Aorta (tissue), 5 donors: ENCODE data around the gene PHB1. TPM values are rescaled to one million over a fixed set of nuclear protein-coding genes. Genes with fewer than 3 reads are reported as not detected.
"Not testable (repeated sequence)": the region's sequence is repeated elsewhere in the genome, so short reads cannot be mapped to it uniquely, and the experiment has no call there.

ENCODE experiments used
- ATAC-seq: fragments of 200-7000 bp; cut with Tn5 transposase; one replicate; pipeline ENCODE4 v1.9.1; 2022; ENCODE audit warnings: moderate library complexity; ENCODE audit not compliant: low FRiP score
- DNase-seq, 2 donors: peaks; one replicate each; pipeline ENCODE4 v3.0.0-alpha.2; 2020
- H3K27ac ChIP-seq, 2 donors: one replicate each; pipeline ENCODE4 v1.5.1; 2013; ENCODE audit warnings: low read length in 2 of 2, mild to moderate bottlenecking in 2 of 2, moderate library complexity in 2 of 2, control low read depth in 1 of 2, inconsistent platforms in 1 of 2, low read depth in 1 of 2
- H3K27me3 ChIP-seq, 2 donors: one replicate each; pipeline ENCODE4 v1.6.1; 2013; ENCODE audit warnings: control low read depth in 1 of 2, low read length in 1 of 2, mild to moderate bottlenecking in 1 of 2, moderate library complexity in 1 of 2; ENCODE audit not compliant: insufficient read depth in 2 of 2, control insufficient read depth in 1 of 2
- H3K36me3 ChIP-seq, 2 donors: one replicate each; pipeline ENCODE4 v1.6.1; 2013; ENCODE audit warnings: control low read depth in 1 of 2, low read length in 1 of 2, mild to moderate bottlenecking in 1 of 2; ENCODE audit not compliant: insufficient read depth in 2 of 2, control insufficient read depth in 1 of 2
- H3K4me1 ChIP-seq, 2 donors: one replicate each; pipeline ENCODE4 v1.6.1; 2013; ENCODE audit warnings: low read length in 2 of 2, control low read depth in 1 of 2, mild to moderate bottlenecking in 1 of 2, moderate library complexity in 1 of 2; ENCODE audit not compliant: insufficient read depth in 2 of 2, control insufficient read depth in 1 of 2
- H3K4me3 ChIP-seq, 2 donors: one replicate each; pipeline ENCODE4 v1.5.1; 2013; ENCODE audit warnings: low read length in 2 of 2, control low read depth in 1 of 2, mild to moderate bottlenecking in 1 of 2
- H3K9me3 ChIP-seq: one replicate; pipeline ENCODE4 v1.6.1; 2013; ENCODE audit warnings: mild to moderate bottlenecking, low read length; ENCODE audit not compliant: control insufficient read depth
- WGBS, 2 donors: extraction: QIAGEN DNeasy Blood & Tissue Kit; methylation state at CpG; one replicate each; pipeline ENCODE4 v1.1.7; 2013; 5-methylcytosine and 5-hydroxymethylcytosine counted together
- intact Hi-C, 2 donors: fragments of 100-400 bp; cut with DNase I; formaldehyde crosslinking; loops; one replicate each; pipeline versions ENCODE4 v1.14.2 to v1.15.0; 2022
- polyA plus RNA-seq, 2 donors: library from polyadenylated mRNA; stranded (reverse); fragments of 200-250 nt; gene quantifications; one replicate each; pipeline ENCODE4 v1.2.3, GENCODE V29; 2013
- total RNA-seq, 2 donors: library from RNA; stranded (reverse); fragmentation: NEBNext Ultra II Directional; extraction: Animal tissue kit (Norgen Biotek cat#: 25700); gene quantifications; one replicate each; pipeline ENCODE4 v1.2.1, GENCODE V29; 2021
- donor health status: healthy with polysubstance abuse.
- donor health status: Bipolar disorder and iron deficiency.
- donor health status: DM: no; HTN: no; CAD: no.
- donor health status: DM: no; HTN: no; CAD: no.
- donor health status: DM: yes; HTN: yes; CAD: no.

Gene PHB1
- total and polyA plus RNA-seq, 4 donors, result 67.9 to 91.3 (median 74.6) TPM

GRCh38 chr17:49419761-49420160, 5.1 kb upstream of the PHB1 start:
- intact Hi-C loops, result loop anchor here in 1 of 2 donors (10.0 kb wide), 1 partner anchor 285 kb away; the partner anchor contains the start of gene SLC35B1
- peak in 1 of 2 donors; percentile 59 for DNase-seq
- not testable (repeated sequence) for H3K36me3 ChIP-seq, H3K4me3 ChIP-seq, H3K27me3 ChIP-seq, H3K27ac ChIP-seq, H3K4me1 ChIP-seq, H3K9me3 ChIP-seq, ATAC-seq
- 86 to 91% methylated on average over 23 of the region's 23 CpGs for WGBS, 2 donors

DNA sequence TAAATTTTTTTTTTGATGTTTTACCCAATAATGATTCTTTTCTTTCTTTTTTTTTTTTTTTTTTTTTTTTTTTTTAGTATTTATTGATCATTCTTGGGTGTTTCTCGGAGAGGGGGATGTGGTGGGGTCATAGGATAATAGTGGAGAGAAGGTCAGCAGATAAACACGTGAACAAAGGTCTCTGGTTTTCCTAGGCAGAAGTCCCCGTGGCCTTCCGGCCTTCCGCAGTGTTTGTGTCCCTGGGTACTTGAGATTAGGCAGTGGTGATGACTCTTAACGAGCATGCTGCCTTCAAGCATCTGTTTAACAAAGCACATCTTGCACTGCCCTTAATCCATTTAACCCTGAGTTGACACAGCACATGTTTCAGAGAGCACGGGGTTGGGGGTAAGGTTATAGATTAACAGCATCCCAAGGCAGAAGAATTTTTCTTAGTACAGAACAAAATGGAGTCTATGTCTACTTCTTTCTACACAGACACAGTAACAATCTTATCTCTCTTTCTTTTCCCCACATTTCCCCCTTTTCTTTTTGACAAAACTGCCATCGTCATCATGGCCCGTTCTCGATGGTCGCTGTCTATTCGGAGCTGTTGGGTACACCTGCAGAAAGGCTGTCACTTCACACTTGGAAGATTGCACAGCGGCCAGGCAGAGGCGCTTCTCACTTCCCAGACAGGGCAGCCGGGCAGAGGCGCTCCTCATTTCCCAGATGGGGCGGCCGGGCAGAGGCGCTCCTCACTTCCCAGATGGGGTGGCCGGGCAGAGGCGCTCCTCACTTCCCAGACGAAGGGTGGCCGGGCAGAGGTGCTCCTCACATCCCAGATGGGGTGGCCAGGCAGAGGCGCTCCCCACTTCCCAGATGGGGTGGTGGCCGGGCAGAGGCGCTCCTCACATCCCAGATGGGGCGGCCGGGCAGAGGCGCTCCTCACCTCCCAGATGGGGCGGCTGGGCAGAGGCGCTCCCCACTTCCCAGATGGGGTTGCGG, 4.4 kb upstream of the PHB1 start:
- H3K27ac ChIP-seq, H3K36me3 ChIP-seq, H3K9me3 ChIP-seq, H3K4me1 ChIP-seq, H3K27me3 ChIP-seq, H3K4me3 ChIP-seq, ATAC-seq: not testable (repeated sequence)
- DNase-seq, result peak in 1 of 2 donors; percentile 39
- 91 to 94% methylated on average over 30 to 32 of the region's 32 CpGs for WGBS, 2 donors
- intact Hi-C loops, result loop anchor here in 1 of 2 donors (10.0 kb wide), 1 partner anchor 286 kb away; the partner anchor contains the start of gene SLC35B1

GRCh38 chr17:49414271-49414621, 436 bp downstream of the PHB1 start:
- 0 to 1% methylated on average over 10 of the region's 10 CpGs for WGBS, 2 donors
- DNase-seq (no peak), ATAC-seq (no peak)
- no peaks in the 10 kb centered on the region for H3K36me3 ChIP-seq
- H3K4me1 ChIP-seq, result peaks cover 0 to 2% of the 10 kb centered on the region in 2 donors
- H3K9me3 ChIP-seq, result no peaks in the 10 kb centered on the region
- peak overlapping the region; percentile 67 to 79 for H3K4me3 ChIP-seq
- no peak overlapping the region for H3K27ac ChIP-seq
- H3K27me3 ChIP-seq, result no peaks in the 10 kb centered on the region
- intact Hi-C loops, result loop anchor here in 1 of 2 donors (10.0 kb wide), 1 partner anchor 291 kb away; the partner anchor contains the start of gene SLC35B1

GRCh38 chr17:49409066-49409465, 5.6 kb downstream of the PHB1 start:
- DNase-seq (peak in 1 of 2 donors; percentile 65), ATAC-seq (no peak)
- Histone ChIP-seq H3K27me3 (no peaks in the 10 kb centered on the region), H3K36me3 (peaks cover 0 to 10% of the 10 kb centered on the region in 2 donors), H3K9me3 (no peaks in the 10 kb centered on the region), H3K4me1 (peaks cover 0 to 2% of the 10 kb centered on the region in 2 donors), H3K27ac (no peak overlapping the region), H3K4me3 (no peak overlapping the region)
- 88 to 89% methylated on average over 14 of the region's 14 CpGs for WGBS, 2 donors
- intact Hi-C loops, result loop anchor here in 1 of 2 donors (10.0 kb wide), 1 partner anchor 146 kb away; no protein-coding TSS in a partner anchor

GRCh38 chr17:49407981-49408501, 6.6 kb downstream of the PHB1 start:
- ATAC-seq, result peak; percentile 80
- DNase-seq, result peak; percentile 71 to 85
- intact Hi-C loops, result loop anchor here in 1 of 2 donors (10.0 kb wide), 1 partner anchor 147 kb away; no protein-coding TSS in a partner anchor

GRCh38 chr17:49407086-49407485, 7.6 kb downstream of the PHB1 start:
- no peaks in the 10 kb centered on the region for H3K4me1 ChIP-seq
- no peaks in the 10 kb centered on the region for H3K9me3 ChIP-seq
- H3K27me3 ChIP-seq, result no peaks in the 10 kb centered on the region
- no peak overlapping the region for H3K27ac ChIP-seq
- DNase-seq (peak in 1 of 2 donors; percentile 20), ATAC-seq (no peak)
- WGBS, 2 donors, result 91 to 93% methylated on average over 9 of the region's 9 CpGs
- H3K4me3 ChIP-seq, result no peak overlapping the region
- H3K36me3 ChIP-seq, result peaks cover 0 to 15% of the 10 kb centered on the region in 2 donors
- intact Hi-C loops, result loop anchor here in 1 of 2 donors (10.0 kb wide), 1 partner anchor 148 kb away; no protein-coding TSS in a partner anchor

More at GRCh38 chr17:49407981-49408501, 6.6 kb downstream of the PHB1 start:
- Histone ChIP-seq H3K9me3 (no peaks in the 10 kb centered on the region), H3K36me3 (peaks cover 0 to 15% of the 10 kb centered on the region in 2 donors), H3K4me3 (no peak overlapping the region), H3K27ac (no peak overlapping the region), H3K4me1 (no peaks in the 10 kb centered on the region), H3K27me3 (no peaks in the 10 kb centered on the region)
- 34 to 35% methylated on average over 9 of the region's 9 CpGs for WGBS, 2 donors

- H3K4me3 ChIP-seq, result no peak overlapping the region
- intact Hi-C loops, result loop anchor here in 1 of 2 donors (10.0 kb wide), 1 partner anchor 148 kb away; no protein-coding TSS in a partner anchor
- H3K4me1 ChIP-seq, result no peaks in the 10 kb centered on the region
- no peak overlapping the region for H3K27ac ChIP-seq
- no peak for ATAC-seq
- no peaks in the 10 kb centered on the region for H3K27me3 ChIP-seq
- DNase-seq, result peak in 1 of 2 donors; percentile 22
- H3K36me3 ChIP-seq, result peaks cover 0 to 15% of the 10 kb centered on the region in 2 donors
- 83 to 88% methylated on average over 9 of the region's 9 CpGs for WGBS, 2 donors
- H3K9me3 ChIP-seq, result no peaks in the 10 kb centered on the region
Observed at GRCh38 chr17:49406421-49407061, 8.1 kb downstream of the PHB1 start.

GRCh38 chr17:49404906-49405305, 9.8 kb downstream of the PHB1 start:
- DNase-seq (peak in 1 of 2 donors; percentile 54), ATAC-seq (no peak)
- H3K36me3 ChIP-seq, result peaks cover 0 to 15% of the 10 kb centered on the region in 2 donors
- intact Hi-C loops, result loop anchor here in 1 of 2 donors (10.0 kb wide), 1 partner anchor 150 kb away; no protein-coding TSS in a partner anchor
- H3K27ac ChIP-seq, result no peak overlapping the region
- no peaks in the 10 kb centered on the region for H3K27me3 ChIP-seq
- 93 to 97% methylated on average over 14 of the region's 14 CpGs for WGBS, 2 donors
- H3K4me1 ChIP-seq, result no peaks in the 10 kb centered on the region
- no peaks in the 10 kb centered on the region for H3K9me3 ChIP-seq
- H3K4me3 ChIP-seq, result no peak overlapping the region
